Activated CD4-positive, alpha-beta T cell treated with anti-CD3 and anti-CD28 coated beads for 24 hours (primary cell): ENCODE measurements around the gene SLC26A4.

Experiments
- DNase-seq, 2 donors: peaks; one replicate each; pipeline ENCODE4 v3.0.0-alpha.2; 2020; ENCODE audit warnings: low read depth in 2 of 2

The SLC26A4 gene

GRCh38 chr7:107659666-107660065 lies 962 bp upstream of the SLC26A4 start:
- peak; percentile 15 to 43 for DNase-seq

GRCh38 chr7:107661081-107661864 lies 645 bp downstream of the SLC26A4 start:
- DNase-seq, result peak in 1 of 2 donors; percentile 37

GRCh38 chr7:107661865-107662379 lies 1.3 kb downstream of the SLC26A4 start:
- DNase-seq, result no peak

GRCh38 chr7:107663196-107663595 lies 2.6 kb downstream of the SLC26A4 start:
- no peak for DNase-seq

- no peak for DNase-seq
These were observed 6.2 kb downstream of the SLC26A4 start for GRCh38 chr7:107666790-107667189.

GRCh38 chr7:107667341-107667740 lies 6.7 kb downstream of the SLC26A4 start:
- DNase-seq, result no peak

GRCh38 chr7:107668296-107668695 lies 7.7 kb downstream of the SLC26A4 start:
- no peak for DNase-seq

- DNase-seq, result no peak
These were observed 11.6 kb downstream of the SLC26A4 start for GRCh38 chr7:107672183-107672582.

- DNase-seq, result no peak
These were observed 15.6 kb downstream of the SLC26A4 start for GRCh38 chr7:107676249-107676648.

- no peak for DNase-seq
These were observed 17.6 kb downstream of the SLC26A4 start for GRCh38 chr7:107678110-107678753.

- no peak for DNase-seq
These were observed 19.9 kb downstream of the SLC26A4 start for GRCh38 chr7:107680478-107680877.

- no peak for DNase-seq
These were observed 22.3 kb downstream of the SLC26A4 start for GRCh38 chr7:107682886-107683285.

GRCh38 chr7:107684287-107684686 lies 23.7 kb downstream of the SLC26A4 start:
- no peak for DNase-seq

GRCh38 chr7:107684947-107685463 lies 24.4 kb downstream of the SLC26A4 start:
- DNase-seq, result no peak

GRCh38 chr7:107686816-107687387 lies 26.3 kb downstream of the SLC26A4 start:
- no peak for DNase-seq

GRCh38 chr7:107687656-107688055 lies 27.0 kb downstream of the SLC26A4 start:
- no peak for DNase-seq

GRCh38 chr7:107689553-107689952 lies 28.9 kb downstream of the SLC26A4 start:
- no peak for DNase-seq

GRCh38 chr7:107690084-107690483 lies 29.5 kb downstream of the SLC26A4 start:
- DNase-seq, result no peak

GRCh38 chr7:107690611-107691010 lies 30.0 kb downstream of the SLC26A4 start:
- DNase-seq, result no peak

GRCh38 chr7:107691716-107692115 lies 31.1 kb downstream of the SLC26A4 start:
- DNase-seq, result no peak

GRCh38 chr7:107692501-107692900 lies 31.9 kb downstream of the SLC26A4 start:
- no peak for DNase-seq

- no peak for DNase-seq
These were observed 32.8 kb downstream of the SLC26A4 start for GRCh38 chr7:107693396-107693795.

GRCh38 chr7:107694386-107694785 lies 33.8 kb downstream of the SLC26A4 start:
- no peak for DNase-seq
